Endothelial cell of umbilical vein (primary cell): Measurements from ENCODE around the gene SNCB. TPM values are rescaled to one million over a fixed set of nuclear protein-coding genes. Genes with fewer than 3 reads are reported as not detected.

Source experiments
- BruUV-seq: library from RNA; stranded (reverse); fragments of 400-500 nt; replicated peaks from 2 replicates; lab custom pipeline; 2021; lab: Mats Ljungman, UMichigan
- CTCF ChIA-PET: fragments of 300-600, 350-600 bp; sonication (Branson Sonifier 250); formaldehyde crosslinking; loops from one replicate; lab custom pipeline; 2021; ENCODE audit warnings: antibody characterized with exemption, inconsistent platforms; lab: Charles Lee
- POLR2A ChIA-PET: fragments of 300-600, 350-600 bp; sonication (Branson Sonifier 250); formaldehyde crosslinking; loops from one replicate; lab custom pipeline; 2021; ENCODE audit warnings: antibody characterized with exemption, inconsistent platforms; lab: Charles Lee
- DNase-seq: peaks from one replicate; pipeline ENCODE4 v3.0.0-alpha.2; 2011; ENCODE audit warnings: low read depth, low spot score
- FAIRE-seq: peaks from 2 replicates; lab custom pipeline; 2011; peaks lifted over from hg19 to GRCh38; lab: Jason Lieb, UNC
- H2AFZ ChIP-seq: 2 replicates; pipeline ENCODE4 v1.6.0; 2012; ENCODE audit warnings: low read depth, low read length, control low read depth, inconsistent platforms
- H3K27ac ChIP-seq: 2 replicates; pipeline ENCODE4 v1.5.1; 2011; ENCODE audit warnings: low read depth, mild to moderate bottlenecking, control low read depth, low read length, moderate library complexity; ENCODE audit not compliant: insufficient read depth
- H3K27me3 ChIP-seq, 2 experiments: 2 replicates each; pipeline versions ENCODE4 v1.6.0 to v1.6.1; 2011; ENCODE audit warnings: low read length in 2 of 2, mixed read lengths in 1 of 2; ENCODE audit not compliant: control insufficient read depth in 2 of 2, insufficient read depth in 2 of 2
- H3K36me3 ChIP-seq, 2 experiments: 2 replicates in 1 of 2; 3 replicates in 1 of 2; pipeline ENCODE4 v1.5.1; 2011; ENCODE audit warnings: low read length in 2 of 2, mild to moderate bottlenecking in 1 of 2, moderate library complexity in 1 of 2; ENCODE audit not compliant: control insufficient read depth in 2 of 2, insufficient read depth in 2 of 2; ENCODE audit errors: extremely low read depth in 1 of 2
- H3K4me1 ChIP-seq: 3 replicates; pipeline ENCODE4 v1.5.1; 2011; ENCODE audit warnings: mild to moderate bottlenecking, low read length; ENCODE audit not compliant: control insufficient read depth, insufficient read depth; ENCODE audit errors: extremely low read depth
- H3K4me2 ChIP-seq: 2 replicates; pipeline ENCODE4 v1.6.1; 2011; ENCODE audit warnings: low read length, control low read depth, mixed read lengths; ENCODE audit not compliant: insufficient read depth
- H3K4me3 ChIP-seq, 3 experiments: fragments of 200-600 bp in 1 of 3; sonication (generic), shearing (Covaris generic) in 1 of 3; replicated peaks in 1 of 3; 2 replicates each; pipeline ENCODE4 v1.5.1; 2011 to 2016; ENCODE audit warnings: control low read depth in 3 of 3, low read length in 3 of 3, mild to moderate bottlenecking in 2 of 3, inconsistent platforms in 1 of 3, low read depth in 1 of 3, moderate library complexity in 1 of 3; ENCODE audit not compliant: insufficient read depth in 1 of 3
- H3K79me2 ChIP-seq: 2 replicates; pipeline ENCODE4 v1.6.0; 2012; ENCODE audit warnings: low read length, inconsistent platforms; ENCODE audit not compliant: control insufficient read depth, insufficient read depth
- H3K9ac ChIP-seq: replicated peaks from 2 replicates; pipeline ENCODE3; 2011; ENCODE audit warnings: low read length, control low read depth; ENCODE audit not compliant: insufficient read depth; ENCODE audit errors: extremely low read depth
- H3K9me1 ChIP-seq: replicated peaks from 3 replicates; pipeline ENCODE4 v1.6.0; 2011; ENCODE audit warnings: mild to moderate bottlenecking, low read length; ENCODE audit not compliant: control insufficient read depth, insufficient read depth; ENCODE audit errors: extremely low read depth
- H3K9me3 ChIP-seq: replicated peaks from 2 replicates; pipeline ENCODE4 v1.5.1; 2012; ENCODE audit warnings: low read length, inconsistent platforms; ENCODE audit not compliant: control insufficient read depth, insufficient read depth
- H4K20me1 ChIP-seq: replicated peaks from 2 replicates; pipeline ENCODE3; 2011; ENCODE audit warnings: mild to moderate bottlenecking, low read length; ENCODE audit not compliant: control insufficient read depth, insufficient read depth; ENCODE audit errors: extremely low read depth
- CTCF ChIP-seq, 2 donors: IDR thresholded peaks; 1 replicate in 1 of 2; 2 replicates in 1 of 2; pipeline ENCODE4 v1.5.1; 2011; ENCODE audit warnings: low read length in 2 of 2, mild to moderate bottlenecking in 2 of 2, moderate library complexity in 2 of 2, control low read depth in 1 of 2, inconsistent platforms in 1 of 2, low read depth in 1 of 2; ENCODE audit not compliant: insufficient read depth in 1 of 2; ENCODE audit errors: extremely low read depth in 1 of 2
- GATA2 ChIP-seq: IDR thresholded peaks from 2 replicates; pipeline ENCODE4 v1.7.0; 2011; ENCODE audit warnings: low read depth, mild to moderate bottlenecking, moderate library complexity, mixed read lengths, low read length; ENCODE audit not compliant: insufficient read length, insufficient read depth
- MAX ChIP-seq: IDR thresholded peaks from 2 replicates; pipeline ENCODE4 v1.6.1; 2011; ENCODE audit not compliant: insufficient read depth, insufficient read length
- POLR2A ChIP-seq: IDR thresholded peaks from 2 replicates; pipeline ENCODE4 v1.6.1; 2012; ENCODE audit warnings: low read depth, mild to moderate bottlenecking, control low read depth, low read length
- dilution Hi-C: fragments of 300-500 bp; cut with MboI; formaldehyde crosslinking; loops from one replicate; pipeline ENCODE4 v1.15.0; 2019; ENCODE audit warnings: low sequenced_read_pairs; ENCODE audit not compliant: extremely low pct_ligation_motif_present
- intact Hi-C: fragments of 100-400 bp; cut with micrococcal nuclease; formaldehyde crosslinking; loops from one replicate; pipeline ENCODE4 v1.10.0; 2022
- polyA plus RNA-seq, 4 experiments: library from polyadenylated mRNA; depleted of rRNA in 3 of 4; stranded (reverse) in 3 of 4; unstranded in 1 of 4; fragments of >200 nt; gene quantifications; 2 replicates each; pipeline versions ENCODE4 v1.2.1 to v1.2.3, GENCODE V29; 2011 to 2012; ENCODE audit warnings: missing spikeins in 1 of 4
- total RNA-seq: library from RNA; stranded (reverse); gene quantifications from 2 replicates; pipeline ENCODE4 v1.2.3, GENCODE V29; 2021

SNCB gene
- total and polyA plus RNA-seq, 2 donors (not counting 3 experiments of a cell fraction or from before 2014, with no cell fraction given): 0.08 TPM; not detected in 1

- TF ChIP-seq POLR2A (no peak), CTCF (IDR thresholded peaks at IDR 0.05; ENCODE audit: extremely low read depth in 1 of 2, insufficient read depth in 1 of 2, low read depth in 1 of 2, low read length in 2 of 2) (peak; percentile 91 to 100)
- Histone ChIP-seq H3K27me3 (peaks cover 0 to 10% of the 10 kb centered on the region in 2 experiments), H3K9me3 (no peaks in the 10 kb centered on the region), H2AFZ (no peak overlapping the region), H3K4me2 (no peak overlapping the region), H3K9me1 (no peaks in the 10 kb centered on the region), H3K4me3 (no peak overlapping the region), H3K36me3 (peaks cover 0 to 8% of the 10 kb centered on the region in 2 experiments), H4K20me1 (no peaks in the 10 kb centered on the region), H3K27ac (no peak overlapping the region), H3K79me2 (no peaks in the 10 kb centered on the region), H3K4me1 (no peaks in the 10 kb centered on the region), H3K9ac (no peak overlapping the region)
- DNase-seq (peak; percentile 69), FAIRE-seq (peak; percentile 91)
- intact Hi-C loops: loop anchor here (1.0 to 10.0 kb wide), 6 partner anchors 40 to 932 kb away; no protein-coding TSS in a partner anchor
- BruUV-seq: no TSS peak
- ChIA-PET CTCF (interaction anchor here (0.5 to 3.3 kb wide), 111 partner anchors 9 to 931 kb away, joined by 3 to 113 read pairs (median 5); partner anchors contain the start of genes CLTB, EIF4E1B, FGFR4 and HK3), POLR2A (interaction anchor here (1.0 kb wide), 1 partner anchor 14 kb away, joined by 3 read pairs; the partner anchor contains the start of gene TSPAN17)
- dilution Hi-C loops: no loop called here
Observed at GRCh38 chr5:176660860-176661641, 30.7 kb upstream of the SNCB start.

- CTCF ChIA-PET: interaction anchor here (0.5 to 3.3 kb wide), 108 partner anchors 10 to 1331 kb away, joined by 3 to 113 read pairs (median 5); partner anchors contain the start of genes CLTB, EIF4E1B, FGFR4 and HK3
- Histone ChIP-seq H3K27ac (no peak overlapping the region), H2AFZ (no peak overlapping the region), H3K9me1 (no peaks in the 10 kb centered on the region), H3K79me2 (no peaks in the 10 kb centered on the region), H4K20me1 (no peaks in the 10 kb centered on the region), H3K36me3 (peaks cover 0 to 8% of the 10 kb centered on the region in 2 experiments), H3K27me3 (peaks cover 0 to 7% of the 10 kb centered on the region in 2 experiments), H3K9ac (no peak overlapping the region), H3K4me3 (no peak overlapping the region), H3K4me2 (no peak overlapping the region), H3K9me3 (no peaks in the 10 kb centered on the region), H3K4me1 (no peaks in the 10 kb centered on the region)
- FAIRE-seq (no peak), DNase-seq (no peak)
- dilution Hi-C loops (no loop called here), intact Hi-C loops (loop anchor here (1.0 to 10.0 kb wide), 5 partner anchors 40 to 932 kb away; no protein-coding TSS in a partner anchor)
- TF ChIP-seq GATA2 (no peak), POLR2A (no peak), MAX (no peak)
- BruUV-seq: no TSS peak
- POLR2A ChIA-PET: interaction anchor here (1.0 kb wide), 1 partner anchor 13 kb away, joined by 3 read pairs; the partner anchor contains the start of gene TSPAN17
Observed at GRCh38 chr5:176660530-176660859, 30.2 kb upstream of the SNCB start.
